GM06990 (cell line): Measurements from ENCODE around the gene MPPED2.

Source experiments
- DNase-seq: peaks from one replicate; pipeline ENCODE4 v3.0.0-alpha.2; 2011; ENCODE audit not compliant: insufficient read length; ENCODE audit errors: extremely low read depth
- H3K27me3 ChIP-seq: replicated peaks from 2 replicates; pipeline ENCODE4 v1.6.0; 2011; ENCODE audit warnings: low read length; ENCODE audit not compliant: control insufficient read depth, insufficient read depth
- H3K36me3 ChIP-seq: 2 replicates; pipeline ENCODE4 v1.5.1; 2011; ENCODE audit warnings: low read length; ENCODE audit not compliant: control insufficient read depth, insufficient read depth
- H3K4me3 ChIP-seq: replicated peaks from 2 replicates; pipeline ENCODE4 v1.5.1; 2011; ENCODE audit warnings: low read depth, mild to moderate bottlenecking, control low read depth, low read length
- TF ChIP-seq, protein P1 (sequence below): IDR thresholded peaks from 2 replicates; pipeline ENCODE4 v1.5.1; 2011; ENCODE audit warnings: low read length, control low read depth, mild to moderate bottlenecking, inconsistent platforms; ENCODE audit not compliant: insufficient read depth, poor library complexity, severe bottlenecking

The MPPED2 gene

DNA sequence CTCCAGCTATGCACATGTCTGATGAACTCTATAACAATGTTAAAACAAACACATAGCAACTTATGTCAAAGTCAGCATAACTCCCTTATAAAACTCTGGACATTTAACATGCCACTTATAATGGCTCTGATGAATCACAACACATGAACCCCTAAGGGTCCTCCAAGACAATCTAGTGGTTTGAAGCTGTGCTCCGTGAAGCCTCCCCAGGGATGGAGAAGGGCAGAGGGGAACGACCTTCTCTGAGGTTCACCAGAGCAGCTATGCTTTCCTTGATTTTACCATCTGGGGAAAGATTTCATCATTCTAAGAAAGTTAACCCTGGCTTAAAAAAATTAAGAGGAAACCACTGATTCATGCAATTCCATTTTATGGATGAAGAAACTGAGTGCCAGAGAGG is 84.4 kb downstream of the MPPED2 start:
- DNase-seq = no peak
- TF ChIP-seq, protein P1, sequence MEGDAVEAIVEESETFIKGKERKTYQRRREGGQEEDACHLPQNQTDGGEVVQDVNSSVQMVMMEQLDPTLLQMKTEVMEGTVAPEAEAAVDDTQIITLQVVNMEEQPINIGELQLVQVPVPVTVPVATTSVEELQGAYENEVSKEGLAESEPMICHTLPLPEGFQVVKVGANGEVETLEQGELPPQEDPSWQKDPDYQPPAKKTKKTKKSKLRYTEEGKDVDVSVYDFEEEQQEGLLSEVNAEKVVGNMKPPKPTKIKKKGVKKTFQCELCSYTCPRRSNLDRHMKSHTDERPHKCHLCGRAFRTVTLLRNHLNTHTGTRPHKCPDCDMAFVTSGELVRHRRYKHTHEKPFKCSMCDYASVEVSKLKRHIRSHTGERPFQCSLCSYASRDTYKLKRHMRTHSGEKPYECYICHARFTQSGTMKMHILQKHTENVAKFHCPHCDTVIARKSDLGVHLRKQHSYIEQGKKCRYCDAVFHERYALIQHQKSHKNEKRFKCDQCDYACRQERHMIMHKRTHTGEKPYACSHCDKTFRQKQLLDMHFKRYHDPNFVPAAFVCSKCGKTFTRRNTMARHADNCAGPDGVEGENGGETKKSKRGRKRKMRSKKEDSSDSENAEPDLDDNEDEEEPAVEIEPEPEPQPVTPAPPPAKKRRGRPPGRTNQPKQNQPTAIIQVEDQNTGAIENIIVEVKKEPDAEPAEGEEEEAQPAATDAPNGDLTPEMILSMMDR = no peak
- H3K27me3 ChIP-seq = no peaks in the 10 kb centered on the region
- no peak overlapping the region for H3K4me3 ChIP-seq
- H3K36me3 ChIP-seq = no peaks in the 10 kb centered on the region

DNA sequence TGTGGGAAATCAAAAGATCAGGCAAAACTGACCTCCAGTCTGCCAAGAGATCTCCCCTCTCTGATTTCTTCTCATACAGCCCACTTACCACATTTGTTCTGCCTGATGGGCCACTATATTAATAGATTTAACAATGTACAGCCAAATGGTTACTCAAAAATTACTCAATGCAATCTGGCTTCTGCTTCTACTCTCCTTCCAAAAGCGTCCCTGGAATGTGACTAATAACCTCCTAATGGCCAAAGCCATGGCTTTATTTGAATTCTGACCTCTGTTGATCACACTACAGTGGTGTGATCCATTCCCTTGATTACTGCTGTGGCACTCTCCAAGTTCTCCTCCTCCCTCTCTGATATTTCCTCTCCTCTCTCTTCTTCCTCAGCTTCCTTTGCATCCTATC is 86.2 kb downstream of the MPPED2 start:
- H3K36me3 ChIP-seq = no peaks in the 10 kb centered on the region
- TF ChIP-seq, protein P1 = no peak
- no peak for DNase-seq
- H3K27me3 ChIP-seq = no peaks in the 10 kb centered on the region
- no peak overlapping the region for H3K4me3 ChIP-seq

DNA sequence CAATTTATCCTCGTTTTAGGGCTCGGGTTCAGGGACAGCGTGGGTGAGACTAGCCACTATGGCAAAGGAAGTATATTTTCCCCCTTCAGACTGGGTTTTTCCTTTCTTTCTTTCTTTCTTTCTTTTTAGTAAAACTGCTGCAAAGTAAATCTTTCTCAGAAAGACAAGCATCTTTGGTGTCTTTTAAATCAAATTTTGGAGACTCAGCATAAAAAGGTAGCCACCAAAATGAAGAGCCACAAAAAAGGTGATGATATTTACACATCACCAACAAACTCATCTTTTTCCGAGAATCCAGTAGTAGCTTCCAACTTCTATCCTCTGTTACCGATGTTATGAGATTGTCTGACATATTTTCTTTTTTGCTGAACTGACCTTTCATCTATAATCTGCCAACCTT is 88.6 kb downstream of the MPPED2 start:
- no peaks in the 10 kb centered on the region for H3K27me3 ChIP-seq
- H3K4me3 ChIP-seq = no peak overlapping the region
- no peak for DNase-seq
- TF ChIP-seq, protein P1 = no peak
- no peaks in the 10 kb centered on the region for H3K36me3 ChIP-seq

DNA sequence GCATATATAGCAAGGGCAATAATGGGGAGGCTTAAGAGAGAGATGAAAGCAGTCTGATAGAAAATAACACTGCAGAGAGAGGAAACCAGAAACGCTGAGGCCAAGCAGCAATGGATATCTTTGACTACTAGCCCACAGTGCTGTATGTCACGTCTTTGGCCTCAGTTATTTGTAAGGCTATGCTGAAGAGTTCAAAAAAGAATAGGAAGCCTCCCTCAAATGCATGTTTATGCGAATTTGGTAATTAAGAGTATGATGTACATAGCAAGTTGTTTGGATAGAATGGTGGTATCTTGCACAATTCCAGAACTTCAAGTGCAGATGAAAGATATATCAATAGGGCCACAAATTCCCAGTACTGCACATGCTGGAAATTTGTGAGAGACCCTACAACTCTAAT is 89.2 kb downstream of the MPPED2 start:
- TF ChIP-seq, protein P1 = no peak
- Histone ChIP-seq H3K36me3 (no peaks in the 10 kb centered on the region), H3K27me3 (no peaks in the 10 kb centered on the region), H3K4me3 (no peak overlapping the region)
- no peak for DNase-seq

DNA sequence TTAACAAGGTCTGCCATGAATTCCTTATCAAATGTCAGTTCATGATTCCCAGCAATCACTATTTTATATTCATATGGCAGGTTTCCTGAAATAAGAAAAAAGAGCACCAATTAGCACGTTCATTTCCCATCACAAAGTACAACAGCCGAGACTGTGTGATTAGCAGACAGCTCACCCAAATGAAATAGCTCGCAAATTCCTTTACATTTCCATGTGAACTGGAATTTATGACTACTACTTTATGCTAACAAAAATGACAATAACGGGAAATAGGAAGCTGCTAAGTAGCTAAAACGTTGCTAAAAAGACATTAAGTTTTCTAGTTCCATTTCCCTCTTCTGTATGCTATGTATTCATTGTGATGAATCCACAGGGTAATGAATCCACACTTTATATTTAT is 90.7 kb downstream of the MPPED2 start:
- H3K36me3 ChIP-seq = no peaks in the 10 kb centered on the region
- TF ChIP-seq, protein P1 = no peak
- no peaks in the 10 kb centered on the region for H3K27me3 ChIP-seq
- no peak for DNase-seq
- no peak overlapping the region for H3K4me3 ChIP-seq

DNA sequence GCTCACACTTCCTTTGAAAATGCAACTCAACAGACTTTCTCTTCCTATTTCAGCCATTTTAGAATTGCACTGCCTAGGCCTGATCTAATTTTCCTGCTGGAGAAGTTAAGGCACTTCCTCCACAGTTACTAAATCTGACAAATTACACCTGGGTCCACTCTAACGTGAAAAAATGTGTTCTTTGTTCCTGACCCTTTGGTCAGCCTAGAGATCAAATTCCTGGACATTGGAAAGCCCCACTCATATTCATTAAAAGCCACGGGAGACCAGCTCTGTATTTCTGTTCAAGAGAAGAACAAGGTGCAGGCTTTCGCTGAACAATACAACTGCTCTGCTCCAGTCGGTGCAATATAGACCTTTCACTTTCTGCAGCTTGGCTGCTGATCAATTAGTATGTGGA is 96.6 kb downstream of the MPPED2 start:
- Histone ChIP-seq H3K4me3 (no peak overlapping the region), H3K27me3 (no peaks in the 10 kb centered on the region), H3K36me3 (no peaks in the 10 kb centered on the region)
- TF ChIP-seq, protein P1 = no peak
- DNase-seq = no peak
